Gastroesophageal sphincter (tissue), 3 donors: ENCODE results near the gene NADK.

Experiments
- POLR2AphosphoS5 ChIP-seq: sonication (generic); formaldehyde crosslinking; IDR thresholded peaks from one replicate; pipeline ENCODE4 v1.6.1; 2017; ENCODE audit warnings: antibody characterized with exemption
- TF ChIP-seq, protein P1 (sequence below), 4 experiments: fragments of 200-600 bp in 2 of 4; fragments of 450-650 bp in 2 of 4; sonication (generic) in 1 of 4; IDR thresholded peaks; one replicate each; pipeline ENCODE4 v1.5.1; 2017 to 2019; ENCODE audit warnings: antibody characterized with exemption in 4 of 4, mild to moderate bottlenecking in 2 of 4, moderate library complexity in 2 of 4

DNA sequence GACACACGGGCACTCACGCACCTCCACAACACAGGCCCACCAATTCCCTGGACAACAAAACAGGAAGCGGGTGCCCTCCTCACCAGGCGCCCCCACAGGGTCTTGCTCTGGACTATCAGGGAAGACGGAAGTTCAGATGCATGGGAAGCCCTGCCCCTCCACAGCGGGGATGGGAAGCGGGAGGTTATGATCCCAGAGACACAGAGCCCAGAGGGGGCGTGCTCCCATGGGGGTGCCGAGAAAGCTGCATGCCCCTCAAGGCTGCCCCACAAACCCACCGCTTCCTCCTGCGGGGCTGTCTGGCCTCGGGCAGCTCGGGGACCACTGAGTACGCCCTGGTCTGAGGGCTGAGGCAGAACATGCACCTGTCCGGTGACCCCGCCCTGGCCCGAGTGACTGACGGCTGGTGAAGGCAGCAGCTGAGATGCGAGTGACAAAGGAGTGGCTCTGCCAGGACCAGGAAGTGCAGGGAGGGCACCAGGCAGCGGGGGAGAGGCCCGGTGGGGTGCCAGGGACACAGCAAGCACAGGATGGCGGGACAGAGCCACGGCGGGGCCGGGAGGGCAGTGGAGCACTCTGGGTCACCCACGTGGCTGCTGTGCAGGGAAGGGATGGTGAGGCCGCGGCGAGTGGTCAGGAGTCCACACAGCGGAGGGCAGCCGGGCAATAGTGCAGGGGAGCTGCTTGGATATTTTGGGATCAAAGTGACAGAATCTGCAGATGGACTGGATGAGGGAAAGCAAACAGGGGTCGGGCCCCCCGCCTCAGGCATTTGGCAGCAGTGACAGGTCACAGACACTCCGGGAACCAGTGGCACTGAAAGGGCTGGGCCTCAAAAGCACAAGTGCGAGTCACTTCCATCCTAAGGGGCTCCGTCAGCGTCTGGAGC, 18.6 kb downstream of the NADK start:
- TF ChIP-seq, protein P1, sequence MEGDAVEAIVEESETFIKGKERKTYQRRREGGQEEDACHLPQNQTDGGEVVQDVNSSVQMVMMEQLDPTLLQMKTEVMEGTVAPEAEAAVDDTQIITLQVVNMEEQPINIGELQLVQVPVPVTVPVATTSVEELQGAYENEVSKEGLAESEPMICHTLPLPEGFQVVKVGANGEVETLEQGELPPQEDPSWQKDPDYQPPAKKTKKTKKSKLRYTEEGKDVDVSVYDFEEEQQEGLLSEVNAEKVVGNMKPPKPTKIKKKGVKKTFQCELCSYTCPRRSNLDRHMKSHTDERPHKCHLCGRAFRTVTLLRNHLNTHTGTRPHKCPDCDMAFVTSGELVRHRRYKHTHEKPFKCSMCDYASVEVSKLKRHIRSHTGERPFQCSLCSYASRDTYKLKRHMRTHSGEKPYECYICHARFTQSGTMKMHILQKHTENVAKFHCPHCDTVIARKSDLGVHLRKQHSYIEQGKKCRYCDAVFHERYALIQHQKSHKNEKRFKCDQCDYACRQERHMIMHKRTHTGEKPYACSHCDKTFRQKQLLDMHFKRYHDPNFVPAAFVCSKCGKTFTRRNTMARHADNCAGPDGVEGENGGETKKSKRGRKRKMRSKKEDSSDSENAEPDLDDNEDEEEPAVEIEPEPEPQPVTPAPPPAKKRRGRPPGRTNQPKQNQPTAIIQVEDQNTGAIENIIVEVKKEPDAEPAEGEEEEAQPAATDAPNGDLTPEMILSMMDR (IDR thresholded peaks at IDR 0.05): no peak
- TF ChIP-seq POLR2AphosphoS5: no peak
